Smooth muscle cell (in vitro differentiated cells): ENCODE results near the gene GTF3A. TPM values are rescaled to one million over a fixed set of nuclear protein-coding genes. Genes with fewer than 3 reads are reported as not detected.

Experiments used
- DNase-seq: peaks from one replicate; lab custom pipeline; 2025; ENCODE audit not compliant: unreplicated experiment; lab: John Stamatoyannopoulos, UW
- H2AFZ ChIP-seq: fragments of 200-600 bp; sonication (generic); 2 replicates; pipeline ENCODE4 v1.6.0; 2016; ENCODE audit warnings: antibody characterized with exemption, low read depth, mild to moderate bottlenecking
- H3F3A ChIP-seq: fragments of 200-600 bp; sonication (generic); 2 replicates; pipeline ENCODE4 v1.6.0; 2017; ENCODE audit warnings: antibody characterized with exemption, low read depth
- H3K27ac ChIP-seq: fragments of 200-600 bp; sonication (generic); 2 replicates; pipeline ENCODE4 v1.5.1; 2016; ENCODE audit warnings: low read depth, mild to moderate bottlenecking
- H3K27me3 ChIP-seq: fragments of 200-600 bp; sonication (generic); 2 replicates; pipeline ENCODE4 v1.6.1; 2016; ENCODE audit warnings: low read depth, mild to moderate bottlenecking
- H3K36me3 ChIP-seq: fragments of 200-600 bp; sonication (generic); 2 replicates; pipeline ENCODE4 v1.5.1; 2016; ENCODE audit warnings: low read depth
- H3K4me1 ChIP-seq: fragments of 200-600 bp; sonication (generic); 2 replicates; pipeline ENCODE4 v1.5.1; 2016; ENCODE audit warnings: low read depth
- H3K4me2 ChIP-seq: fragments of 200-600 bp; sonication (generic); 2 replicates; pipeline ENCODE4 v1.6.0; 2016; ENCODE audit warnings: mild to moderate bottlenecking
- H3K4me3 ChIP-seq: fragments of 200-600 bp; sonication (generic); 2 replicates; pipeline ENCODE4 v1.5.1; 2016; ENCODE audit warnings: mild to moderate bottlenecking
- H3K79me2 ChIP-seq: fragments of 200-600 bp; sonication (generic); 2 replicates; pipeline ENCODE4 v1.6.0; 2016; ENCODE audit warnings: low read depth, mild to moderate bottlenecking
- H3K9ac ChIP-seq: fragments of 200-600 bp; sonication (generic); 2 replicates; pipeline ENCODE4 v1.6.0; 2016; ENCODE audit warnings: low read depth
- H3K9me3 ChIP-seq: fragments of 200-600 bp; sonication (generic); replicated peaks from 2 replicates; pipeline ENCODE4 v1.5.1; 2016; ENCODE audit warnings: low read depth
- H4K20me1 ChIP-seq: fragments of 200-600 bp; sonication (generic); 2 replicates; pipeline ENCODE4 v1.6.0; 2016; ENCODE audit warnings: low read depth
- WGBS: methylation state at CpG from one replicate; pipeline ENCODE4 v1.1.7; 2016; ENCODE audit warnings: low lambda C conversion rate; 5-methylcytosine and 5-hydroxymethylcytosine counted together
- polyA plus RNA-seq: library from polyadenylated mRNA; unstranded; fragments of >200 nt; fragmentation: Nextera tagmentation; extraction: Ambion mirVana; gene quantifications from 2 replicates; pipeline ENCODE4 v1.2.1, GENCODE V29; 2016
- total RNA-seq: library from RNA; depleted of rRNA; stranded (reverse); fragments of >200 nt; gene quantifications from 2 replicates; pipeline ENCODE4 v1.2.3, GENCODE V29; 2014
- TF ChIP-seq, protein P1 (sequence below): fragments of 200-600 bp; sonication (generic); IDR thresholded peaks from 2 replicates; pipeline ENCODE4 v1.5.1; 2017; ENCODE audit warnings: borderline replicate concordance, mild to moderate bottlenecking, antibody characterized with exemption; ENCODE audit not compliant: insufficient read depth, poor library complexity, severe bottlenecking

Gene GTF3A
- total and polyA plus RNA-seq, 2 experiments from 2014 or later = 106 to 140 TPM

DNA sequence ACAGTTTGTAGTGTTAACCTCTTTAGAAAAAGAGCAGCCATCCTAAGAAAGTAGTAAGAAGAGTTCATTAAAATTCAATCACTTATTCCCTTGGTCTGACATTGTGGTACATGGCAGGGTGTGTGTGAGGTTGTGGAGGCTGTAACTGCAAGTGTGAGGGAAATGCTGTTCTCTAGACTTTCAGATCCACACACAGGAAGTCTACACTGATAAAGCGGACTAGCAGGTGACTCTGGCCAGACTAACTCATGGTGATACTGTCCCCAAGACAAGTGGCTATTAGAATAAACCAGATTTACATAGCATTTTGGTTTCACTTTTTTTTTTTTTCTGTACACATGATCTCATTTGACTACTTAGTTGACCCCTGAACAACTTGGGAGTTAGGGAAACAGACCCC, 16.0 kb downstream of the GTF3A start:
- H2AFZ ChIP-seq = no peak overlapping the region
- H3K79me2 ChIP-seq = peaks cover 12% of the 10 kb centered on the region
- no peaks in the 10 kb centered on the region for H3F3A ChIP-seq
- H3K4me1 ChIP-seq = no peaks in the 10 kb centered on the region
- H4K20me1 ChIP-seq = peaks cover 52% of the 10 kb centered on the region
- DNase-seq = no peak
- no peaks in the 10 kb centered on the region for H3K9me3 ChIP-seq
- no peak overlapping the region for H3K4me3 ChIP-seq
- H3K4me2 ChIP-seq = no peak overlapping the region
- no peak overlapping the region for H3K27ac ChIP-seq
- H3K27me3 ChIP-seq = no peaks in the 10 kb centered on the region
- H3K9ac ChIP-seq = no peak overlapping the region
- peaks cover 3% of the 10 kb centered on the region for H3K36me3 ChIP-seq
- TF ChIP-seq, protein P1, sequence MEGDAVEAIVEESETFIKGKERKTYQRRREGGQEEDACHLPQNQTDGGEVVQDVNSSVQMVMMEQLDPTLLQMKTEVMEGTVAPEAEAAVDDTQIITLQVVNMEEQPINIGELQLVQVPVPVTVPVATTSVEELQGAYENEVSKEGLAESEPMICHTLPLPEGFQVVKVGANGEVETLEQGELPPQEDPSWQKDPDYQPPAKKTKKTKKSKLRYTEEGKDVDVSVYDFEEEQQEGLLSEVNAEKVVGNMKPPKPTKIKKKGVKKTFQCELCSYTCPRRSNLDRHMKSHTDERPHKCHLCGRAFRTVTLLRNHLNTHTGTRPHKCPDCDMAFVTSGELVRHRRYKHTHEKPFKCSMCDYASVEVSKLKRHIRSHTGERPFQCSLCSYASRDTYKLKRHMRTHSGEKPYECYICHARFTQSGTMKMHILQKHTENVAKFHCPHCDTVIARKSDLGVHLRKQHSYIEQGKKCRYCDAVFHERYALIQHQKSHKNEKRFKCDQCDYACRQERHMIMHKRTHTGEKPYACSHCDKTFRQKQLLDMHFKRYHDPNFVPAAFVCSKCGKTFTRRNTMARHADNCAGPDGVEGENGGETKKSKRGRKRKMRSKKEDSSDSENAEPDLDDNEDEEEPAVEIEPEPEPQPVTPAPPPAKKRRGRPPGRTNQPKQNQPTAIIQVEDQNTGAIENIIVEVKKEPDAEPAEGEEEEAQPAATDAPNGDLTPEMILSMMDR = no peak
- 100% methylated on average over 1 of the region's 1 CpG for WGBS

DNA sequence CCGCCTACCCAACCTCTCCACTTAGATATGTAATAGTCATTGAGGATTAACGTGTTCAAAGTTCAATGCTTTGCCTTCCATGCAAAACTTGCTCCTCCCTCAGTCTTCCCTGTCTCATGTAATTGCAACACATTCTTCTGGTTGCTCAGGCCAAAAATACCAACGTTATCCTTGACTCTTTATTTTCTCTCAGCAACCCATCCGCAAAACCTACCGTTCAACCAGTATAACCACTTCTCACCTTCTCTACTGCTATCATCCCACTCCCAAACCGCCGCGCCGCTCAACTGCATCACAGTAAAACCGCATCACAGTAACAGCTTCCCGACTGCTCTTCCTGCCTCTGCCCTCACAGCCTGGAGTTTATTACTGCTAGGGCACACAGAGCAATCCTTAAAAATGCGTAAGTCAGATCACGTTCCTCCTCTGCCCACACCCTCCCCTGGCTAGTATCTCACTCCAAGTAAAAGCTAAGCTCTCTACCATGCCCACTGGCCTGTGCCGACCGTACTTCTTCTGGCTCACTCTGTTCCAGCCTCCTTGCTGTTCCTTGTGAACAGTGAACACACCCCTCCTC, 17.7 kb downstream of the GTF3A start:
- no peak overlapping the region for H3K4me2 ChIP-seq
- TF ChIP-seq, protein P1 = no peak

DNA sequence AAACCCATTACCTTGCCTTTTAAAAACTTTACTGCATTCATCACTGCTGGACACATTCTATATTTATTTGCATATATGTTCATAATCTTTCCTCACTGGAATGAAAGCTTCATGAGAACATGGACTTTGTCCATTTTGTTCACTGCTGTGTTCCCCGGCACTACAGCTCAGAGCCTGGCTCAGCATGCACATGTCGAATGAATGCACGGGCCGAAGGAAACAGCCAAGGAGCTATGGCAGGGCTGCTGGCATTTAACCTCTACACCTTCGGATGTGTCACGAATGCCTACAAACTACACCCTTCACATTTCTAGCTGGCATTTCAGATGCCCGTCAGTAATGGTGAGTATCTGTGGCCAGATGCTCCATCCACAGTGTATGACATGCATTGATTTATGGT, 18.4 kb downstream of the GTF3A start:
- WGBS = 96% methylated on average over 7 of the region's 7 CpGs
- TF ChIP-seq, protein P1 = no peak
- Histone ChIP-seq H2AFZ (no peak overlapping the region), H3K9ac (no peak overlapping the region), H3K4me2 (no peak overlapping the region), H3K4me3 (no peak overlapping the region), H3K9me3 (no peaks in the 10 kb centered on the region), H3K36me3 (no peaks in the 10 kb centered on the region), H4K20me1 (peaks cover 67% of the 10 kb centered on the region), H3K27ac (no peak overlapping the region), H3K79me2 (peaks cover 31% of the 10 kb centered on the region), H3K4me1 (no peaks in the 10 kb centered on the region), H3K27me3 (no peaks in the 10 kb centered on the region), H3F3A (no peaks in the 10 kb centered on the region)
- no peak for DNase-seq

More for the DNA sequence above, 17.7 kb downstream of the GTF3A start:
- Histone ChIP-seq H3K27ac (no peak overlapping the region), H3K9me3 (no peaks in the 10 kb centered on the region), H3K4me1 (no peaks in the 10 kb centered on the region), H4K20me1 (peaks cover 67% of the 10 kb centered on the region), H3K4me3 (no peak overlapping the region), H3K79me2 (peaks cover 25% of the 10 kb centered on the region), H2AFZ (no peak overlapping the region), H3F3A (no peaks in the 10 kb centered on the region), H3K9ac (no peak overlapping the region), H3K27me3 (no peaks in the 10 kb centered on the region), H3K36me3 (no peaks in the 10 kb centered on the region)
- no peak for DNase-seq
- WGBS = 87% methylated on average over 15 of the region's 15 CpGs

DNA sequence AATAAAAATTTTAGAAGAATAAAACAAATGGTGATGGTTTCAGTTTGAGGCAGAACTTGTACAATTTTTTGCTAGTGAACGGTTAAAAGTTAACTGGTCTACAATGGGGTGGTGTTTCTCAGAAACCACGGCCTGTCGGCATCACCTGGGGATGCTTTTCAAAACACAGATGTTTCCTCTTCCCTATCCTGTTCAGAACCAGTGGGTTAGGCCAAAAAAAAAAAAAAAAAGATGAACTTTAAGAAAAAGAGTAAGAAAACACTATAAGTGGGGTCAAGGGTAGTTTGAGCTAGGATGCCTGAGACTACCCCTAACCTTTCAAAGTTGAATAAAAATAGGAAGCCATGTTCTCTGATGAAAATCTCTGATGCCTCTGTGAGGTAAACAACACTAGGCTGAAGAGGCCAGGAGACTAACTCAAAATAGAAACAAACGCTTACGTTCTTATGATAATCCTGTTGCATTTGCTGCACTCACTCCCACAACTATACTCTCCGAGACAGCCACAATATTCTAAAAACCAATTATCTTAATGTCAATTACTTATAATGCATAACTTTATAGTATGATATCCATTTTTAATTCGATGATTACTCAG, 22.7 kb downstream of the GTF3A start:
- WGBS = 93% methylated on average over 7 of the region's 7 CpGs

More for the DNA sequence above, 22.7 kb downstream of the GTF3A start:
- TF ChIP-seq, protein P1 = no peak
- no peak overlapping the region for H3K27ac ChIP-seq
- H2AFZ ChIP-seq = no peak overlapping the region
- no peaks in the 10 kb centered on the region for H3F3A ChIP-seq
- H3K27me3 ChIP-seq = peaks cover 1% of the 10 kb centered on the region
- H3K4me3 ChIP-seq = no peak overlapping the region
- no peak overlapping the region for H3K9ac ChIP-seq
- H3K4me2 ChIP-seq = no peak overlapping the region
- DNase-seq = no peak
- peaks cover 48% of the 10 kb centered on the region for H3K79me2 ChIP-seq
- peaks cover 43% of the 10 kb centered on the region for H4K20me1 ChIP-seq
- peaks cover 14% of the 10 kb centered on the region for H3K4me1 ChIP-seq
- H3K36me3 ChIP-seq = no peaks in the 10 kb centered on the region
- H3K9me3 ChIP-seq = no peaks in the 10 kb centered on the region
